ENCODE results near the gene ITGA1.

DNA sequence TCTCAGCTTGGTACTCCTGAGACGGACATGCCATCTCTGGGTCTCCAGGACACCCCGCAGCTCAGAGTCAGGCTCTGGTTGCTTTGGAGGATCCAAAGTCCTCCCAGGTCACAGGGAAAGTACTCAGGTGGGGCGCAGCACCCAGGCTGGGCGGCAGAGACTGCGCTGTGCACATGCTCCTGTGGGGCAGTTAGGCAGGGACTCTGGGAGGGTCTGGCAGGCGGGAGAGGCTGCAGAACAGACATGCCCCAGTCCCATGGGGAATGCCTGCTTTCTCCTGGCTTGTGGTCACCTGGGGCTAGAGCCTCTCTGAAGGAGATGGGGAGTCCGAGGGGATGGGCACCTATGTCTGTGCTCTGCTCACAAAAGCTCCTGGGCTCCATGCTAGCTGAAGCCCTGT lies 156.1 kb downstream of the ITGA1 start:
- TF ChIP-seq, protein P1, sequence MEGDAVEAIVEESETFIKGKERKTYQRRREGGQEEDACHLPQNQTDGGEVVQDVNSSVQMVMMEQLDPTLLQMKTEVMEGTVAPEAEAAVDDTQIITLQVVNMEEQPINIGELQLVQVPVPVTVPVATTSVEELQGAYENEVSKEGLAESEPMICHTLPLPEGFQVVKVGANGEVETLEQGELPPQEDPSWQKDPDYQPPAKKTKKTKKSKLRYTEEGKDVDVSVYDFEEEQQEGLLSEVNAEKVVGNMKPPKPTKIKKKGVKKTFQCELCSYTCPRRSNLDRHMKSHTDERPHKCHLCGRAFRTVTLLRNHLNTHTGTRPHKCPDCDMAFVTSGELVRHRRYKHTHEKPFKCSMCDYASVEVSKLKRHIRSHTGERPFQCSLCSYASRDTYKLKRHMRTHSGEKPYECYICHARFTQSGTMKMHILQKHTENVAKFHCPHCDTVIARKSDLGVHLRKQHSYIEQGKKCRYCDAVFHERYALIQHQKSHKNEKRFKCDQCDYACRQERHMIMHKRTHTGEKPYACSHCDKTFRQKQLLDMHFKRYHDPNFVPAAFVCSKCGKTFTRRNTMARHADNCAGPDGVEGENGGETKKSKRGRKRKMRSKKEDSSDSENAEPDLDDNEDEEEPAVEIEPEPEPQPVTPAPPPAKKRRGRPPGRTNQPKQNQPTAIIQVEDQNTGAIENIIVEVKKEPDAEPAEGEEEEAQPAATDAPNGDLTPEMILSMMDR (IDR thresholded peaks at IDR 0.05; ENCODE audit: control extremely low read depth in 1 of 3, insufficient read depth in 1 of 3, low read depth in 1 of 3, low read length in 3 of 3), result no peak
- TF ChIP-seq TAF1 (IDR thresholded peaks at IDR 0.05; ENCODE audit: low read depth, low read length) (no peak), TAF7 (optimal IDR thresholded peaks at IDR 0.05; ENCODE audit: borderline replicate concordance, low read depth, low read length) (no peak)
